LNCaP clone FGC (cell line): ENCODE data around the gene CNMD.

Source experiments
- DNase-seq: peaks from one replicate; pipeline ENCODE4 v3.0.0-alpha.2; 2011; ENCODE audit warnings: low read depth
- H3K4me3 ChIP-seq: 2 replicates; pipeline ENCODE4 v1.5.1; 2011; ENCODE audit warnings: mild to moderate bottlenecking, low read depth, low read length, control low read depth
- CTCF ChIP-seq: IDR thresholded peaks from 2 replicates; pipeline ENCODE4 v1.5.1; 2012; ENCODE audit warnings: mild to moderate bottlenecking; ENCODE audit not compliant: control insufficient read depth, insufficient read depth; ENCODE audit errors: extremely low read depth

CNMD gene

DNA sequence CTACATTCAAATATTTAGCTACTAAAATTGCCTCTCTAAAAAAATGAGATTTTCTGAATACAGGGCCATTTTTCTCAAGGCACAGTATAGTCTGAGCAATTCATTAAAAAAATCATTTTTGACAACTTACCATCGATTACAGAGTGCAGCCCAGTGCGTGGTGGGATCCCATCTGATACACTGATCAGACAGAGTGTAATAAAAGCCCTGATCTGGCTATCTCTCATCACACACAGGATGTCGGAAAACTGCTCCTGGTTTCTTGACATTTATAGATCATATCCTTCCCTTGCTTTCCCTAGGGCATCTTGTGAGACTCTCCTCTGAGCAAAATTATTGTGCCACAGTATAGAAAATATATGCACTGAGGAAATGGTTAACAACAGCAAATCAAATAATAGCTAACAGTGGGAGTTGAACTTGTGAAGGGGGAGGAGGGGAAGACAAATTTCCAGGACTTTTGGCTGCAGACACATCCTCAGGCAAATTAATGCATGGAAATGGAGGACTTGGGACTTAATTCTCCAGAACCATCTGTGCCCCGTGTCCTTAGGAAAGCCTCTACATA, 28.4 kb upstream of the CNMD start:
- TF ChIP-seq CTCF = no peak
- no peak overlapping the region for H3K4me3 ChIP-seq
- DNase-seq = no peak

DNA sequence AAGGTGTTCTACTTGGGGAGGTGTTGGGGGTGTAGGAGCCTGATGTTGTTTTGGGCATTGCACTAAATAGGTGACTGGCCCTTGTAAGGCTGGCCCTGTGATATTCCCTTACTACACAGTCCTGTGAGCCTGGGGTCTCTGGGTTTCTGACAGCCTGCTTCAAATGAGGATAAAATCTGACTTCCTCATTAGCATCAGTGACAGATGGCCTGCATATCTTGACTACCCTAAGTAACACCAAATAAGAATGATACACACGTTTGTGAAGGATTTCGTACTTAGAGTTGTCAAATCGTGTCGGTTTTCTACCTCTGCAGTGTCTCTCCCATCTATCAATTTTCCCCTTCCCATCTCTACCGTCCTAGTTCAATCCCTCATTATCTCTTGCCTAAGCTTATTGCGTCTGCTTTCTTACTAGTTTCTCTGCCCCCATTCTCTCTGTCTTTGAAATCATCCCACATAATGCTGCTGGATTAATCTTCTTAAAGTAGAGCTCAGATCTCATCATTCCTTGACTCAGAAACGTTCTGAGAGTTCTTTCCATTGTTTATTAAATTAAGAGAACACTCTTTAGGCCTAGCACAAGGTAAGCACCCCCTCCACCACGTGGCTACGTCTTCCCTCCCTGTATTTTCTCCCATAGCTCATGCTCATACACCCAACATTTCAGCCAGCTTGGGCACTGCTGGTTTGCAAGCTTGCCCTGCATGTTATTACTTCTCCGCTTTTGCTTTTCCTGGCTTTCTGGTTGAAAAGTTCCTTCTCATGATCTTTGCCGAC, 26.2 kb upstream of the CNMD start:
- TF ChIP-seq CTCF = no peak
- no peak overlapping the region for H3K4me3 ChIP-seq
- DNase-seq = no peak

- peak; percentile 71 for DNase-seq
- TF ChIP-seq CTCF = no peak
- H3K4me3 ChIP-seq = no peak overlapping the region
Measured at GRCh38 chr13:52760077-52760476, 20.5 kb upstream of the CNMD start.

- no peak overlapping the region for H3K4me3 ChIP-seq
- no peak for TF ChIP-seq CTCF
- DNase-seq = no peak
Measured at GRCh38 chr13:52758114-52758513, 18.5 kb upstream of the CNMD start.

DNA sequence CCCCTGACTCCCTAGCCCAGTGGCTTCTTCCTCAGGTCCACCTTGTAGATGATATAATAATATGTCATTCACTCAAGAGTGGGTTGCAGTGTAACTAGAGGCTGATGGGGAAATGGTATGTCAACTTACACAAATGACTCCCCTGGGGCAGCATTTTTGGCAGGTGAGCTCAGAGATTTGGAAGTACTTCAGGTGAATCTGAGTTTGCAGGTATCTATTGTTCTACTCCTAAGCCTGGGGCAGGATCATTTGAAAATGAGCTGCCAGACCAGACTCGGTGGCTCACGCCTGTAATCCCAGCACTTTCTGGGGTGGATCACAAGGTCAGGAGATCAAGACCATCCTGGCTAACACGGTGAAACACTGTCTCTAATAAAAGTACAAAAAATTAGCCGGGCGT, 11.6 kb upstream of the CNMD start:
- no peak for DNase-seq
- TF ChIP-seq CTCF = no peak
- H3K4me3 ChIP-seq = no peak overlapping the region

DNA sequence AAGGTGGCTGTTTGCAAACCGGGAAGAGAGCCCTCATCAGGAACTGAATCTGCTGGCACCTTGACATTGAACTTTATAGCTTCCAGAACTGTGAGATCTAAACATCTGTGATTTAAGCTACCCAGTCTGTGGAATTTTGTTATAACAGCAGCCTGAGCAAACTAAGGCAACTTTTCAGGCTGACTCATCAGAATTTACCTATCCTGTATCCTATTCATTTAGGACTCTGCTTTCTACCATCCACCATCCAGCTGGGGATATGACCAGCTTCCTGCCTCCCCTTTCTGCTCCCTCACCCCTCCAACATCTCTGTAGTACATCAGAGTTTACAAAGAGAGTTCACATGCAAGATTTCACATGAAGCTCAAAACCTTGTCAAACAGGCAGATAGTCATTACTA, 11.1 kb upstream of the CNMD start:
- TF ChIP-seq CTCF = no peak
- no peak for DNase-seq

GRCh38 chr13:52749419-52749818, 9.8 kb upstream of the CNMD start:
- DNase-seq = no peak
- no peak overlapping the region for H3K4me3 ChIP-seq
- no peak for TF ChIP-seq CTCF

More for the DNA sequence above, 11.1 kb upstream of the CNMD start:
- no peak overlapping the region for H3K4me3 ChIP-seq
